Activated CD4-positive, alpha-beta T cell treated with anti-CD3 and anti-CD28 coated beads, Interleukin-2, amount 50 U/mL, for 1 hour (primary cell): ENCODE data around the gene IFIT5.
"Not testable (repeated sequence)": the region's sequence is repeated elsewhere in the genome, so short reads cannot be mapped to it uniquely, and the experiment has no call there.

Experiments used
- DNase-seq: peaks from one replicate; pipeline ENCODE4 v3.0.0-alpha.2; 2020

IFIT5 gene

DNA sequence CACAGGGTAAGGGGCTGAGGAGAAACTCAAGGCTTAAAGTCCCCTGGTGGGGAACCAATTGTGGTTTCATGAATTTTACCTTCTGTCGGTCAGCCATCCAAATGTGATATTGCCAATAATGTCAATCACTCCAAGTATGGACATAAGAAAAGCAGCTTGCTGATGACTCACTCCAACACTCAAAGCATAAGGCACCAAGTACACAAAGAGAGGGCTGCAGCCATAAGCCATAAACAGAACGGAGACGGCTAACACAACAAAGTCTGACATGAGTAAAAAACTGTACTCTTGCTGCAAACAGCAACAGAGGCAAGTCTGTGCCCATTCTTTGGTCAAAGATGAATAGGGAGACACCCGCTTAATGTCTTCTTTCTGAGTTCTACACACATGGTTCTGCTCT lies 24.2 kb downstream of the IFIT5 start:
- DNase-seq = no peak

DNA sequence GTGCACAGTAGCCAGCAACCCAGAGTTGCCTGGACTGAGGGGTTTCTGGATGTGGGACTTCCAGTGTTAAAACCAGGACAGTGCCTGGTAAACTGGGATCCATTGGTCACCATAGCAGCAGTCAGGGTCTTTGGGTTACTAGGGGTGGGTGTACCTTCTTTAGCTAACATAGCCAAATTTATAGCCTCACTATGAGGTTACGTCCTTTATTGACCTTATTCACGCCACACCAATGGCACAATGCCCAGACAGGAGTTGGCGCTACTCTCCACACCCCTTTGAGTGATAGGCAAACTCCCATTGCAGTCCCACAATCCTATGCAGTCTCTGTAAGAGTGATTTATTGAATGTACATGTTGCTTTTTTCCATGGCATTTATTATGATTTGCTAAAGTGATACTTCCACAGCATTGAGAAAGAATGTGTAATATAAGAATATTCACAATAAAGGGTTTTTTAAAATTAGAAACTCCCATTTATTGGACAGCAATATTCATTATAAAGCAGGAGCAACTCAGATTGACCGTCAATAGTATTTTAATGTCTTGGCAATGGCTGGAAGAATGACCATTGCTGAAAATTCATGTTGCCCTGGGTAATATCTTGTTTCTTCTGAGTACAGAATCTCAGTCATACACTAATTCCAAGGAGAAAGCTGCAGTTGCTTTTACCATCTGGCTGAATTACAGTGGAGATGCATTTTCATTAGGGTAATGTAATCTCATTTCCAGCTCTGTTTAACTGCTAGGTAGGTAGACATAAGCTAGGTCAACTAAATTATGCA lies 26.1 kb downstream of the IFIT5 start:
- DNase-seq = no peak

DNA sequence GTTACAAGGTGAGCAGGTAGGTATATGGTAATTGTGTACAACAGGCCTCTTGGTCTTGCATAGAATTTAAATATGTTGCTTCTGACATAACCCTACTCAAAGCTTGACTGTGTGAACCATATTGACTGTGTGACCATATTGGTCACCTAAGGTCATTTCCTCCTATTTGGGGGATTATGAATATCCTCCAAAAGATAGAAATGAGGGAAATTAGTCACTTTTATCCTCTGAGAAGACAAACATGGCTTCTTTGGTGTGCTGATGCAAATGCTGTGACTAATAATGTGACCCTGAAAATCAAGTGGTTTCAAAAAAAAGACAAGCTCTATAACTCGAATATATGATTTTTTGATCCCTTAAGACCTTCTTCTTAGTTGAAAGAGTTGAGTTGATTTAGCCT lies 27.9 kb downstream of the IFIT5 start:
- no peak for DNase-seq

DNA sequence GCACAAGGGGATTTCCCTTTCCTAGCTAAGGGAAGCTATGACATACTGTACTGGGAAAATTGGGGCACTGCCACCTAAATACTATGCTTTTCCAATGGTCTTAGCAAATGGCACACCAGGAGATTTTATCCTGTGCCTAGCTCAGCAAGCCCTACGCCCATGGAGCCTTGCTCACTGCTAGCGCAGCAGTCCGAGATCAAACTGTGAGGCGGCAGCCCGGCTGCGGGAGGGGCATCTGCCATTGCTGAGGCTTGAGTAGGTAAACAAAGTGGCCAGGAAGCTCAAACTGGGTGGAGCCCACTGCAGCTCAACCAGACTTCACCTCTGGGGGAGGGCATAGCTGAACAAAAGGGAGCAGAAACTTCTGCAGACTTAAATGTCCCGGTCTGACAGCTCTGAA lies 30.5 kb downstream of the IFIT5 start:
- not testable (repeated sequence) for DNase-seq

DNA sequence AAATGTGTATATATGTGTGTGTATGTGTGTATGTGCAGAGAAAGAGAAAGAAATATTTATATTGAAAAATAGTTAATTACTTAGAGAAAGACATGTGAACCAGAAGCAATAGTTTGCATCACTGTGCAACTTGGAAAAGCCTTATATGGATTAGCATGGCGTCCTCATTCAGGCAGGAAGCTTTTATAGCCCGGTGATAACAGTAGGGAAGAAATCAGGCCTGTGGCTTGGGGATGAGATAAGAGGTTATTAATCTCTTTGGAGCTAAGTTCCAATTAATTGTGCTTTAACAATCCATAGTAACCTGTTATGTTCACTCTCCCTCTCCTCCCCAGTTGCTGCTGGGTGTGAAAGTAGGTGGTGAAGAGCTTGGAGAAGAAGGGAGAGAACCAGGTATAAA lies 36.5 kb downstream of the IFIT5 start:
- DNase-seq = no peak

DNA sequence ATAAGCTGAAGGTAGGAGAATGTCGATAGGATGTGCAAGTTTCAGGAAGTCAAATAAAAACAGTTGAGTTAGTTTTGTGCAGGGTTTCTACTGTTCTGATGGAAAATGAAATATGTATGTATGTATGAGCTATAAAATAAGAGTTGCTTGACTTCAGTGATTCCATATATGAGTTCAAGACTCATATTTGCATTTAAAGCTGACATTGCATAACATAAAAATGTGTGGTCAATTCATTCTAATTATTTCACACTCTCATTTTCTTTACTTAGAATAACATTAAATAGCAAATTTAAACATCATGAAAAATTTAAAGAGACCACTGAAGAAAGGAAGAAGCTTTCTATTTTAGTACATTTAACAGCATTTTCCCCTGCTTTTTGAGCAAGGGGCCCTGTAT lies 37.8 kb downstream of the IFIT5 start:
- no peak for DNase-seq

DNA sequence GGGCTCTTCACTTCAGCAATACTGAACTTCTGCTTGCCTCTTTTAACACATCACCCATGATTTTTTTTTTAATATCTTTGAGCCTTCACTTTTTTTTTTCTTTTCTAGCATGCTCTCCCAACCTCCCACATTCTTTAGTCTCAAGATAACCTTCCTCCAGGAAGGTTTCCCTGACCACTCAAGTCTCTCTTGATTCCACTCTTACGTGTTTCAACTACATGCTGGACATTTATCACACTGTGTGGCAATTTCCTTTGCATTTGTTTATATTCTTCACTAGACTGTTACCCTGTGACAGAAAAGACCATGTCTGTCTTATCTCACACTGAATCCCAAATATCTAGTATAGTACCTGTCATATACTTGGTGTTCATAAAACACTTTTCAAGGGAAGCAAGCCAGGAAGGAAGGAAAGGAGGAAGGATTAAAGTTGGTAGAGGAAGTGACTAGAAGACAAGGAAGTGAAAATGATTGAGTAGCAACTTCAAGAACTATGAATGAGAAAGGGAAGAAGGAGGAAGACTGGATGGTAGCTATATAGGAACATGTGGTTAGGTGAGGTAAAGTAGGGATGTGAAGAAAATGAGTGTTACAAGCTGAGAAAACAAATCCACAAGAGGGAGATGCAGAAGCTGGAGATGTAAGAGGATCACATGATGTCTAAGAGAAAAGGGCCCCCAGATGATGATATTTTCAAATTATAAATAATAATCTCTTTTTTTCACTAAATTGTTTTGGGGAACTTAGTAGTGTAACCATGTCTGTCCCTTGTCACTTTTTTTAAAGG lies 40.4 kb downstream of the IFIT5 start:
- DNase-seq = no peak

DNA sequence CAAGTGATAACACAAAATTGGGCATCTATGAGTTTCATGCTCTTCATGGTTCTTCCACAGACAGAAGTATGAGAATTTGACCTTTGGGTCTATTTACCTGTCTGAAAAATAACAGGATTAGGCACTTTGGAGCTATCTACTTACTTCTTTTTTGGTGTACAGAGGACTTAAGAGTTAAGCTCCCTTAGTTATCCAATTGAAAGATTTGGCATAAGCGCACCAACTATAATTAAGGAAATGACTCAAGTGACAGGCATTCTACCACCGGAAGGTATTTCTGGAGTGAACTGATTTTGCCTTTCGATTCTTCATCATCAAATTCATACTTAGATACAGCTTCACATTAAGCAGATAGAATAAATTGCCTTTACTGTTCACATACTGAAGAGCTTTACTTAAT lies 43.9 kb downstream of the IFIT5 start:
- DNase-seq = no peak

DNA sequence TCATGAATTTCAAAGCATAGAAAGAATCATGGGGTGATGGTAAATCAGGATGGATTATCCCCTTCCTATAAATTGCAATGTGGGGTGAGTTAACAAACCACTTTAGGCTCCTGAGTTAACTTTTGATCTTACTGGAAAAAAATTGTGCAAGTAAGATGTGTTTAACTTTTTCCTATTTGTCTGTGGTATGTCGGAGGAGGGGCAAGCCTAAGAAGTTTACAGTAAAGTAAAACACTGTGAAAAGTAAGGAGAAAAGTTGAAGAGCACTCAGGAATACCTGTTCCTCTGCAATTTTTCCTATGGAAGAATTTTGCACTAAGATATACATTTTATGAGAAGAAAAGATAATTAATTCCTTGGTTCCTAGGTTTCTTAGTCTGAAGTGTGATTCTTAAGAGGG lies 44.4 kb downstream of the IFIT5 start:
- DNase-seq = no peak

DNA sequence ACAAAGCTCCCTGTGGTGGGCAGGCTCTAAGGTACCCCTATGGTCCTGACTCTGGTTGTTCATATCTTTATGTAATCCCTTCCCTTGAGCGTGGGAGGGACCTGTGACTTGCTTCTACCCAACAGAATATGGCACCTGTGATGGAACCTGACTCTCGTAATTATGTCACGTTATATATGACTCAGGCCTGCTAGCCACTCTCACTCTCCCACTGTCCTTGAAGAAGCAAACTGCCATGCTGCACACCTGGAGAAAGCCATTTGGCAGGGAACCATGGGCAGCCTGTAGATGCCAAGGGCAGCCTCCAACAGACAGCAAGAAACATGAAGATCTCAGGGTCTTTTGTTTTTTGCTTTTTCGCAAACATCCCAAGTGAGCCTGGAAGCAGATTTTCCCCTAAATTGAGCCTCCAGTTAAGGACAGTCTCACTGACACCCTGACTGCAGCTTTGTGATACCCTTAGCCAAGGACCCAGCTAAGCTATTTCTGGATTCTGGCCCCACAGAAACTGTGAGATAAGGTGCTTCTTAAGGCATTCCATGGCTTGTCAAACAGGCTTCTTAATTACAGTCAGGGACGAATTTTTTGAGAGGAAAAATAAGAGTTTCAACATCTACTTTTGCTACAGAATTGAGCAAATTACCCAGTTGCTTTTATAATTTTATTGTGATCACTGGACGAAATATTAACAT lies 49.6 kb downstream of the IFIT5 start:
- DNase-seq = no peak

DNA sequence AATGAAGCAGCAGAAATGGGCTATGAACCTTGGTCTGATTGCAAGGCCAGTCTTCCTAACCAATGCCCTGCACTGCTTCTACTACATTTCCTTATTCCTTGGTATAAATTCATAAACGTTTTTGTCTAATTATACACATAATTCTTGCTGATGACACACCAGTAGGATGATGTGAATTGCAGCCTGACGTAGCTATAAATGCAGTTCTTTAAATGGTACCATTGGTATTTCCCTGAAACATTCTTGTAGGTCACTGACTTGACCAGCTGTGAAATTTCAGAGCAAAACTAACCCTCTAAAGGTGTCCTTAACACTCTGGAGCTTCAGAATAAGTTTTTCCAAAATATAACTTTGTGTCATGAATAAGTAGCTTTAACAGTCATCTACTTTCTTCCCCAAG lies 50.8 kb downstream of the IFIT5 start:
- DNase-seq = no peak

DNA sequence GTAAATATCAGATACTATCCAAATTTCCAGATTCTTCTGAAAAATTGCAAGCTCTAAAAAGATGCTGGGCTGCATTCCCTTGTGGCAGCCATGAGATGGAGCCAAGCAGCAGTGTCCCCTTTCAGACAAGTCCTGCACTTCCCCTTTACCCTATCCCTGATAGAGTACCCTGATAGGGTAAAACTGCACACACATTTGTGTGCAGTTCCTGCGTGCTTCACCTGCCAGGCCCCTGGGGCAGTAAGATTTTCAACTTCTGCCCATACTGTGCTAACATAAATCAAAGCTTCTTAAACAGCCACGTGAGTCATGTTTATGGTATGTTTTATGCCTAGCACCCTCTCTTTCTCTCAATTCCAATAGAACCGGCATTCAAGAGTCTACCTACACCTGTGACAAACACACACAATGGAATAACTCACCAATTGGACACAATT lies 52.2 kb downstream of the IFIT5 start:
- no peak for DNase-seq

DNA sequence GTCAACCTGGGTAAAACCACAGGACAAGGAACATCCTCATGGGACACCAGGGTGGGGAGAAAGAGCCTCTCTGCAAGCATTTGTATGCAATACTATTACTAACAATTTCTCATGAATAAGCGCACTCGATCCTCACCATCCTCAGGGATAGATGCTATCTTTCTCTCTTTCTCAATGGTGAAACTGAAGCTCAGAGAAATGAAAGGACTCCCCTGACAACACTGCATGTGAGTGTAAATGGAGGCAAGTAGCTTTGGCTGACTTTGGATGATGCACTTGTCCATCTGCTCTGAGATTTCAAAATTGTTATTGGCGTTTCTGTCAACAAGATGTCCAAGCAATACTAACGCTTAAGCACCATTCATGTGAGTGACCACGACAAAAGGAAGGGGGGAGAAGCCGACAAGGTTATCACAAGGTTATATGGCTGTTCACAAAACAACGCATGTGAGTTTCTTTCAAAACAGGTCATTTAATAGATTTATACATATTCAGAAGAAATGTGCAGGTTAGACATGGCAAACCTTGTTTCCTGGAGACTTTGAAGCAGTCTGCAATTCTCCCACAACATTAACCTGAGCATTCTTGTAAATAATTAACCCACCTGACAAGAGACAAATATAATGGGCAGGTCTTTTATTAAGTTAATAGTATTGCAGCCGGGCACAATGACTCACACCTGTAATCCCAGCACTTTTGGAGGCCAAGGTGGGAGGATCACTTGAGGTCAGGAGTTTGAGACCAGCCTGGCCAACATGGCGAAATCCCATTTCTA lies 54.0 kb downstream of the IFIT5 start:
- DNase-seq = no peak

DNA sequence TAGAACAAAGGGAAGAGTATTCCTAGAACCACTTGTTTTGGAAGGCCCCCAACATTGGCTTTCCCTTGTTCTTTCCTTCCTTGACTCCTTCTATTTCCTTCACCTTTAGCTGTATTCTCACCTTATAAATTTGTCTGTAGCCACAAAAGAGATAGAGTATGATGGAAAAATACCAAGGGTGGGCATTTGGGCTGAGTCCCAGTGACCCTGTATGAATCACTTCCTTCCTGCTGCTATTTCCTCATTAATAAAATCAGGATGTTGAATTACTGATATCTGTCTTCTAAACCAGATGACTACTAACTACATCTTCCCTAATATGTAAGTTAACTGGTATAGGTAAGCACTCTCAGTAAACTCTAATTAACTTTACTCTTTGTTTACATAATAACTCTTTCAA lies 55.1 kb downstream of the IFIT5 start:
- no peak for DNase-seq
